GM23248 (cell line): ENCODE data around the gene SPOCK2. TPM values are rescaled to one million over a fixed set of nuclear protein-coding genes. Genes with fewer than 3 reads are reported as not detected.

Source experiments
- DNase-seq: peaks from one replicate; pipeline ENCODE4 v3.0.0-alpha.2; 2015
- H2AFZ ChIP-seq: fragments of 200-600 bp; sonication (generic); 2 replicates; pipeline ENCODE4 v1.6.1; 2016; ENCODE audit warnings: antibody characterized with exemption
- H3F3A ChIP-seq: fragments of 200-600 bp; sonication (generic); 2 replicates; pipeline ENCODE4 v1.6.1; 2016; ENCODE audit warnings: mild to moderate bottlenecking, antibody characterized with exemption, mixed run types; ENCODE audit not compliant: insufficient read depth
- H3K27ac ChIP-seq: fragments of 200-600 bp; sonication (generic); 2 replicates; pipeline ENCODE4 v1.5.1; 2016; ENCODE audit warnings: mild to moderate bottlenecking
- H3K27me3 ChIP-seq: fragments of 200-600 bp; sonication (generic); replicated peaks from 2 replicates; pipeline ENCODE4 v1.6.1; 2016; ENCODE audit warnings: mild to moderate bottlenecking; ENCODE audit not compliant: insufficient read depth
- H3K36me3 ChIP-seq: fragments of 200-600 bp; sonication (generic); 2 replicates; pipeline ENCODE4 v1.6.1; 2016; ENCODE audit warnings: low read depth, mild to moderate bottlenecking
- H3K4me1 ChIP-seq: fragments of 200-600 bp; sonication (generic); 2 replicates; pipeline ENCODE4 v1.6.1; 2016; ENCODE audit warnings: mild to moderate bottlenecking; ENCODE audit not compliant: insufficient read depth
- H3K4me2 ChIP-seq: fragments of 200-600 bp; sonication (generic); one replicate; pipeline ENCODE4 v1.6.1; 2016; ENCODE audit warnings: mild to moderate bottlenecking; ENCODE audit not compliant: unreplicated experiment
- H3K4me3 ChIP-seq: fragments of 200-600 bp; sonication (generic); 2 replicates; pipeline ENCODE4 v1.5.1; 2016; ENCODE audit warnings: mild to moderate bottlenecking
- H3K79me2 ChIP-seq: fragments of 200-600 bp; sonication (generic); 2 replicates; pipeline ENCODE4 v1.6.1; 2016; ENCODE audit warnings: mild to moderate bottlenecking; ENCODE audit not compliant: insufficient read depth
- H3K9ac ChIP-seq: fragments of 200-600 bp; sonication (generic); 2 replicates; pipeline ENCODE4 v1.6.1; 2016; ENCODE audit warnings: mild to moderate bottlenecking
- H3K9me2 ChIP-seq: fragments of 200-600 bp; sonication (generic); 2 replicates; pipeline ENCODE4 v1.6.1; 2016; ENCODE audit warnings: mixed run types, mild to moderate bottlenecking, moderate library complexity; ENCODE audit not compliant: insufficient read depth
- H3K9me3 ChIP-seq: fragments of 200-600 bp; sonication (generic); one replicate; pipeline ENCODE4 v1.6.1; 2017; ENCODE audit warnings: low read depth
- H4K20me1 ChIP-seq: fragments of 200-600 bp; sonication (generic); 2 replicates; pipeline ENCODE4 v1.6.0; 2016; ENCODE audit not compliant: insufficient read depth
- EZH2 ChIP-seq: fragments of 200-600 bp; sonication (generic); IDR thresholded peaks from 2 replicates; pipeline ENCODE4 v1.6.1; 2018; ENCODE audit warnings: antibody characterized with exemption, mild to moderate bottlenecking; ENCODE audit not compliant: insufficient read depth, poor library complexity, severe bottlenecking
- EZH2phosphoT487 ChIP-seq: fragments of 200-600 bp; sonication (generic); IDR thresholded peaks from 2 replicates; pipeline ENCODE4 v1.6.1; 2018; ENCODE audit warnings: antibody characterized with exemption, moderate library complexity, mild to moderate bottlenecking, low read depth; ENCODE audit not compliant: insufficient read depth
- WGBS, 2 experiments: methylation state at CpG; one replicate each; pipeline ENCODE4 v1.1.6; 2015 to 2017; ENCODE audit warnings: low lambda C conversion rate in 2 of 2, low coverage in 1 of 2; ENCODE audit errors: missing lambda C conversion rate in 2 of 2; 5-methylcytosine and 5-hydroxymethylcytosine counted together
- in situ Hi-C: fragments of 300-500 bp; cut with MboI; formaldehyde crosslinking; loops from 2 replicates; pipeline ENCODE4 v1.15.0; 2020
- polyA plus RNA-seq: library from polyadenylated mRNA; unstranded; fragments of >200 nt; fragmentation: Nextera tagmentation; extraction: Ambion mirVana; gene quantifications from 2 replicates; pipeline ENCODE4 v1.2.1, GENCODE V29; 2016
- total RNA-seq: library from RNA; depleted of rRNA; stranded (reverse); fragments of >200 nt; shearing (Covaris generic); gene quantifications from 2 replicates; pipeline ENCODE4 v1.2.3, GENCODE V29; 2014

The SPOCK2 gene
- total and polyA plus RNA-seq, 2 experiments from 2014 or later, result 0.04 TPM; not detected in 1

DNA sequence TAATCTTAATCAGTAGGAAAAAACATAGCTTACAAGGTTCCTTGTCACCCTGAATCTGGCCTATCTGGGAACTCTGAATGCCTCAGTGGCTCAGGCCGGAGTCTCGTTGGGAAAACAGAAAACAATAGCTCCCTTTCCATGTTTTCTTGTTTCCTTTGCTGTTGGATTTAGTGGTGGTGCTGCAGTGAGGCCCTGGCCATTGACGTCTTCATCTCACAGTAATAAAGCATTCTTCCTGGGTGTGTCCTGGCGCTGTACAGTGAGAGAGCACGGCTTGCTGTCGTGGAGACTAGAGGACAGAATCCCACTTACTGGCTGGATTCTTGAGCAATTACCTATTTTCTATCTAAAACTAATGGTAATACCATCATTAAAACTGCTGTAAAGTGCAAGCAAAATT, 1.3 kb upstream of the SPOCK2 start:
- in situ Hi-C loops, result no loop called here
- Histone ChIP-seq H4K20me1 (no peaks in the 10 kb centered on the region), H3F3A (no peaks in the 10 kb centered on the region), H3K79me2 (no peaks in the 10 kb centered on the region), H3K4me1 (0 out of 2 replicates have a peak, but pooled peaks cover 5% of the 10 kb centered on the region), H3K27me3 (peaks cover 49% of the 10 kb centered on the region), H2AFZ (no peak overlapping the region), H3K4me3 (no peak overlapping the region), H3K27ac (no peak overlapping the region), H3K4me2 (no peak overlapping the region), H3K9me3 (no peaks in the 10 kb centered on the region), H3K36me3 (no peaks in the 10 kb centered on the region), H3K9ac (no peak overlapping the region), H3K9me2 (no peaks in the 10 kb centered on the region)
- 84 to 88% methylated on average over 6 of the region's 6 CpGs for WGBS, 2 experiments
- no peak for TF ChIP-seq EZH2phosphoT487
- no peak for TF ChIP-seq EZH2
- DNase-seq, result no peak

DNA sequence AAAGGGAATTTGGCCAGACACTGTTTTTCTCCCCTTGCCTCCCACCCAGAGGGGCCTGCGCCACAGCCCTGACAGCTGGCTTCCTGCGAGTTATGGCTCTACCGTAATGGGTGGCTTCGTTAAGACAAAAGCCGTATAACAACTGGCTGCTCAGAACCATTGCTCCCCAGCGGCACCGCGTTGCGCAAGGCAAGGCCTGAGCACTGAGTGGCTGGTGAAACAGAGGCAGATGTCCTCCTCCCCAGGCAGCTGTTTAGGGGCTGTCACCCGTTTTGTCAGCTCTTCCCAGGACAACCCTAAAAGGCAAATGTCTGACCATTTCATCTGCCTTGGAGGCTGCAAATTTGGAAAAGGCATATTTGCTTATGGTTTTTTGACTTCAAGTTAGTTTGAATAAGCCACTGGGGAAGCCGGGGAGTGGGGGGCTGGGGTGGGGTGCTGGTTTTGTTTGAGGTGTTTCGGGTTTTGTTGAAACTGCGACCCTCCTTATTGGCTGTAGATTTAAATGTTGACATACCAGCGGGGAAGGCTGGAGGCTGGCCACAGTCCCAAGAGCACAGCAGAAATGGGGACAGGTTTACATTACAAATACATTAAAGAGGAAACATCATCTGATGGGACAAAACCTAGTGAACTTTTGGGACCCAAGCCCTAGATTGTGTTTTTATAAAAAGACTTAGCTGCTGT, 681 bp upstream of the SPOCK2 start:
- 0 out of 2 replicates have a peak, but pooled peaks cover 5% of the 10 kb centered on the region for H3K4me1 ChIP-seq
- H3K36me3 ChIP-seq, result no peaks in the 10 kb centered on the region
- DNase-seq, result peak; percentile 30
- no peaks in the 10 kb centered on the region for H3F3A ChIP-seq
- H2AFZ ChIP-seq, result no peak overlapping the region
- H3K4me3 ChIP-seq, result no peak overlapping the region
- TF ChIP-seq EZH2 (no peak), EZH2phosphoT487 (no peak)
- H3K9ac ChIP-seq, result no peak overlapping the region
- H3K79me2 ChIP-seq, result no peaks in the 10 kb centered on the region
- no peaks in the 10 kb centered on the region for H3K9me2 ChIP-seq
- H4K20me1 ChIP-seq, result no peaks in the 10 kb centered on the region
- H3K4me2 ChIP-seq, result no peak overlapping the region
- peaks cover 51% of the 10 kb centered on the region for H3K27me3 ChIP-seq
- 48 to 57% methylated on average over 14 of the region's 14 CpGs for WGBS, 2 experiments
- in situ Hi-C loops, result no loop called here
- H3K9me3 ChIP-seq, result no peaks in the 10 kb centered on the region
- no peak overlapping the region for H3K27ac ChIP-seq

DNA sequence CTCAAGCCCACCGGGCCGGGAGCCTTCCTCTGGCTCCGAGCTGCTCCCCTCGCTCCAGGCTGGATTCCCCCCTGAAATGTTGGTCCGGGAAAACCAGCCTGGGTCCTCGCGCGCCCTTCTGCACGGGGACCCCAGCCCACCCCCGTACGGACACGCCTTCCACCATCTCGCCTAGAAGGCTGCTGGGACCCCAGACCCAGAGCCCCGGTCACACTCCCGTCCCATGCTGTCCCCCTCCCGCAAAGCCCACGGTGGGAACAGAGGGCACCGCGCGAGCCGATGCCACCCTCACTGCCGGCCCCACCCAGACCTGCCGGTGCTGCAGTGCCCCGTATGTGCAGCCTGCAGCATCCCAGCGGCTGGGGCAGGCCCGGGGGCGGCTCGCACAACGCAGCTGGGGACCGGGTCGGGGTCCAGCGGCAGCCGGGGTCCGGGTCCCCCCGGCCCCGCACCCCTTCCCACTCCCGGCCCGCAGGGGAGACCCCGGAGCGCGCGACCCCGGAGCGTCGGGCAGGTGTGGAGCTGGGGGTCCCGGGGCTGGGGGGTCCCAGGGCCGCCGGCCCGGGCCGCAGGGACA, 871 bp downstream of the SPOCK2 start:
- in situ Hi-C loops, result no loop called here
- H3K9me2 ChIP-seq, result no peaks in the 10 kb centered on the region
- H3F3A ChIP-seq, result no peaks in the 10 kb centered on the region
- no peak for DNase-seq
- H3K27ac ChIP-seq, result no peak overlapping the region
- H3K9ac ChIP-seq, result no peak overlapping the region
- H3K4me2 ChIP-seq, result peak overlapping the region; percentile 61
- H3K79me2 ChIP-seq, result no peaks in the 10 kb centered on the region
- no peaks in the 10 kb centered on the region for H4K20me1 ChIP-seq
- no peak for TF ChIP-seq EZH2phosphoT487
- TF ChIP-seq EZH2, result no peak
- 0 out of 2 replicates have a peak, but pooled peaks cover 5% of the 10 kb centered on the region for H3K4me1 ChIP-seq
- H3K27me3 ChIP-seq, result peaks cover 51% of the 10 kb centered on the region
- 6 to 7% methylated on average over 35 to 40 of the region's 50 CpGs for WGBS, 2 experiments
- H3K4me3 ChIP-seq, result peak overlapping the region; percentile 44
- H2AFZ ChIP-seq, result no peak overlapping the region
- H3K9me3 ChIP-seq, result no peaks in the 10 kb centered on the region
- H3K36me3 ChIP-seq, result no peaks in the 10 kb centered on the region

DNA sequence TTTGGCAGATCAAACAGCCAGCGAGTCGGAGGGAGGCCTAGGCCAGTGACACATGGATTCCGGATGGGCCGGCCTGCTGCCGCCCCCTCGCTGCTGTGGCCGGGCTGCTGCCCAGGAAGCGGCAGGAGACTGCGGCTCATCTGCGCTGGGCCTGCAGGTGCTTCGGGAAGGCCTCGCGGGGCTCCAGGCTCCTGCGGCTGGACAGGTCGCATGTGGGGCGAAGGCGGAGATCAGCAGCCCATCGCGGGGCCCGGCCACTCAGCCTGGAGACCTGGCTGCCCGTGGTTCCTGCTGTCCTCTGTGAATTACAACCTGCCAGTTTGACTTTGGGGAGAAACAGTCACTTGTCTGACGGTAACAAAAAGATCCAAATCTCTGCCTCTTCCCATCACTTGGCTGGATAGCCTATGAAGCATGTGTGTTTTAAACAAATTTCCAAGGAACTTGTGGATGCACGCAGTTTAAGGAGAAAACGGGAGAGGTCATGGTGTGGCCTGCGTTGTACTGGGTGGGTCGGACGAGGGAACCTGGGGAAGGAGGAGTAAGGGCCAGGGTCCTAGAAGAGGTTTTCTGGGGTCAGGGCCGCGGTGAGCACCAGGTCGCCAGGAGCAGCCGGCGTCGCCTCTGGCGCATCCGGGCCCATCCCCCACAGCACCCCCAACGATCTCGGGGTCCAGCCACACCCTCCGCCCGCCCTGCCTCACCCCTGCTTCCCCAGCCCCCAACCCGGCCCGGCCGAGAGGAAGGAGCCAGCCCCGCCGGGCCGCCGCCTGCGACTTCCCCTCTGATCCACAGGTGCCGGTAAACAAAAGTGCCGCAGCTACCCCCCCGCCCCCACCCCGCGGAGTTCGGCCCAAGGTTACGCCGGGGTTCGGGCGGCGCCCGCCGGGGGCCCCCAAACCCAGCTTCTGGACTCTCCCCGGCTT, 1.6 kb downstream of the SPOCK2 start:
- no peak overlapping the region for H3K27ac ChIP-seq
- H3K9ac ChIP-seq, result no peak overlapping the region
- no peaks in the 10 kb centered on the region for H3K79me2 ChIP-seq
- no peaks in the 10 kb centered on the region for H4K20me1 ChIP-seq
- H2AFZ ChIP-seq, result no peak overlapping the region
- 0 out of 2 replicates have a peak, but pooled peaks cover 5% of the 10 kb centered on the region for H3K4me1 ChIP-seq
- H3F3A ChIP-seq, result no peaks in the 10 kb centered on the region
- no peak overlapping the region for H3K4me3 ChIP-seq
- WGBS, 2 experiments, result 57 to 81% methylated on average over 39 to 59 of the region's 61 CpGs
- no peaks in the 10 kb centered on the region for H3K9me2 ChIP-seq
- in situ Hi-C loops, result no loop called here
- H3K4me2 ChIP-seq, result no peak overlapping the region
- no peaks in the 10 kb centered on the region for H3K9me3 ChIP-seq
- H3K27me3 ChIP-seq, result peaks cover 51% of the 10 kb centered on the region
- no peaks in the 10 kb centered on the region for H3K36me3 ChIP-seq
- no peak for TF ChIP-seq EZH2phosphoT487
- peak; percentile 13 for DNase-seq
